GM21619 (cell line): Measurements from ENCODE around the gene ADSS1.

Experiments
- ATAC-seq: cut with Tn5 transposase; IDR thresholded peaks from one replicate; pipeline ENCODE4 v1.9.1; 2021; ENCODE audit not compliant: unreplicated experiment

The ADSS1 gene

GRCh38 chr14:104731320-104732294 lies 7.6 kb downstream of the ADSS1 start:
- ATAC-seq = no peak

GRCh38 chr14:104732355-104732804 lies 8.4 kb downstream of the ADSS1 start:
- ATAC-seq = no peak

- no peak for ATAC-seq
These were observed 9.1 kb downstream of the ADSS1 start for GRCh38 chr14:104732931-104733681.

- ATAC-seq = no peak
These were observed 10.1 kb downstream of the ADSS1 start for GRCh38 chr14:104734051-104734587.

GRCh38 chr14:104734601-104734990 lies 10.6 kb downstream of the ADSS1 start:
- ATAC-seq = no peak

- no peak for ATAC-seq
These were observed 11.2 kb downstream of the ADSS1 start for GRCh38 chr14:104734991-104735779.

GRCh38 chr14:104735830-104736642 lies 12.0 kb downstream of the ADSS1 start:
- no peak for ATAC-seq

GRCh38 chr14:104738375-104739019 lies 14.5 kb downstream of the ADSS1 start:
- ATAC-seq = no peak

- ATAC-seq = no peak
These were observed 15.0 kb downstream of the ADSS1 start for GRCh38 chr14:104739026-104739425.

GRCh38 chr14:104739546-104740516 lies 15.8 kb downstream of the ADSS1 start:
- ATAC-seq = no peak

GRCh38 chr14:104741108-104741802 lies 17.2 kb downstream of the ADSS1 start:
- ATAC-seq = no peak

- no peak for ATAC-seq
These were observed 17.8 kb downstream of the ADSS1 start for GRCh38 chr14:104741803-104742251.

- ATAC-seq = no peak
These were observed 18.8 kb downstream of the ADSS1 start for GRCh38 chr14:104742586-104743455.

GRCh38 chr14:104743461-104744380 lies 19.7 kb downstream of the ADSS1 start:
- no peak for ATAC-seq

GRCh38 chr14:104744484-104744883 lies 20.5 kb downstream of the ADSS1 start:
- ATAC-seq = no peak

GRCh38 chr14:104745431-104745830 lies 21.4 kb downstream of the ADSS1 start:
- ATAC-seq = no peak
